IMR-90 (cell line): ENCODE data around the gene TPGS2. TPM values are rescaled to one million over a fixed set of nuclear protein-coding genes. Genes with fewer than 3 reads are reported as not detected.

Experiments used
- ATAC-seq: fragments of 200-7000 bp; cut with Tn5 transposase; 2 replicates; pipeline ENCODE4 v1.9.1; 2020; ENCODE audit warnings: low read depth, mild to moderate bottlenecking, moderate library complexity
- BruUV-seq: library from RNA; stranded (reverse); fragments of 400-500 nt; replicated peaks from 2 replicates; lab custom pipeline; 2021; lab: Mats Ljungman, UMichigan
- CTCF ChIA-PET: fragments of 300-600 bp; formaldehyde crosslinking; extraction: SDS; loops from one replicate; lab custom pipeline; 2021; ENCODE audit warnings: antibody characterized with exemption; lab: Yijun Ruan, JAX
- POLR2A ChIA-PET: fragments of 300-600 bp; sonication (Branson Sonifier 250); formaldehyde crosslinking; loops from one replicate; lab custom pipeline; 2022; ENCODE audit warnings: antibody characterized with exemption; ENCODE audit not compliant: unreplicated experiment; lab: Charles Lee
- DNase-seq: peaks from one replicate; pipeline ENCODE4 v3.0.0; 2013
- H2AFZ ChIP-seq: replicated peaks from 2 replicates; pipeline ENCODE3; 2013; ENCODE audit warnings: low read length, mild to moderate bottlenecking; ENCODE audit not compliant: poor library complexity
- H2AK5ac ChIP-seq: 2 replicates; pipeline ENCODE4 v1.6.1; 2013; ENCODE audit warnings: low read depth, low read length, inconsistent platforms
- H2AK9ac ChIP-seq: replicated peaks from 2 replicates; pipeline ENCODE3; 2013; ENCODE audit warnings: mild to moderate bottlenecking, low read depth, low read length, moderate library complexity; ENCODE audit not compliant: poor library complexity
- H2BK120ac ChIP-seq: 2 replicates; pipeline ENCODE4 v1.6.1; 2013; ENCODE audit warnings: low read depth, low read length, inconsistent platforms
- H2BK15ac ChIP-seq: 3 replicates; pipeline ENCODE4 v1.6.1; 2013; ENCODE audit warnings: low read depth, low read length, inconsistent platforms
- H2BK20ac ChIP-seq: 2 replicates; pipeline ENCODE4 v1.6.1; 2013; ENCODE audit warnings: low read depth, mild to moderate bottlenecking, inconsistent platforms, low read length, moderate library complexity
- H2BK5ac ChIP-seq: 2 replicates; pipeline ENCODE4 v1.6.1; 2013; ENCODE audit warnings: mild to moderate bottlenecking, low read depth, low read length, inconsistent platforms; ENCODE audit not compliant: poor library complexity, severe bottlenecking
- H3K14ac ChIP-seq: replicated peaks from 2 replicates; pipeline ENCODE4 v1.6.1; 2013; ENCODE audit warnings: low read depth, low read length, inconsistent platforms
- H3K18ac ChIP-seq: 2 replicates; pipeline ENCODE4 v1.6.1; 2013; ENCODE audit warnings: low read depth, low read length, control low read depth
- H3K23ac ChIP-seq: 2 replicates; pipeline ENCODE4 v1.6.1; 2013; ENCODE audit warnings: low read depth, low read length, inconsistent platforms
- H3K27ac ChIP-seq: 2 replicates; pipeline ENCODE4 v1.5.1; 2013; ENCODE audit warnings: mild to moderate bottlenecking, control low read depth, low read length; ENCODE audit not compliant: insufficient read depth
- H3K27me3 ChIP-seq: 2 replicates; pipeline ENCODE4 v1.6.1; 2013; ENCODE audit warnings: low read length; ENCODE audit not compliant: control insufficient read depth, insufficient read depth
- H3K36me3 ChIP-seq: 2 replicates; pipeline ENCODE4 v1.6.1; 2013; ENCODE audit warnings: low read length, mixed read lengths; ENCODE audit not compliant: control insufficient read depth, insufficient read depth
- H3K4ac ChIP-seq: 2 replicates; pipeline ENCODE4 v1.6.1; 2013; ENCODE audit warnings: low read depth, low read length, inconsistent platforms
- H3K4me1 ChIP-seq: 2 replicates; pipeline ENCODE4 v1.6.1; 2013; ENCODE audit warnings: low read length, mixed read lengths; ENCODE audit not compliant: control insufficient read depth, insufficient read depth
- H3K4me2 ChIP-seq: 2 replicates; pipeline ENCODE4 v1.6.1; 2013; ENCODE audit warnings: low read depth, mild to moderate bottlenecking, control low read depth, low read length, moderate library complexity
- H3K4me3 ChIP-seq: 2 replicates; pipeline ENCODE4 v1.5.1; 2013; ENCODE audit warnings: low read depth, mild to moderate bottlenecking, control low read depth, low read length, moderate library complexity; ENCODE audit not compliant: insufficient read depth
- H3K56ac ChIP-seq: 2 replicates; pipeline ENCODE4 v1.6.1; 2013; ENCODE audit warnings: low read length, inconsistent platforms; ENCODE audit not compliant: insufficient read depth; ENCODE audit errors: extremely low read depth
- H3K79me1 ChIP-seq, 2 experiments: 2 replicates each; pipeline ENCODE4 v1.6.1; 2013; ENCODE audit warnings: low read length in 2 of 2, inconsistent platforms in 1 of 2, low read depth in 1 of 2
- H3K9ac ChIP-seq: 2 replicates; pipeline ENCODE4 v1.6.1; 2013; ENCODE audit warnings: low read depth, low read length, control low read depth
- H3K9me1 ChIP-seq: 2 replicates; pipeline ENCODE4 v1.6.1; 2013; ENCODE audit warnings: low read length, inconsistent platforms; ENCODE audit not compliant: insufficient read depth
- H3K9me3 ChIP-seq: 2 replicates; pipeline ENCODE4 v1.6.1; 2013; ENCODE audit warnings: low read length; ENCODE audit not compliant: control insufficient read depth, insufficient read depth
- H4K20me1 ChIP-seq: 2 replicates; pipeline ENCODE4 v1.6.1; 2013; ENCODE audit warnings: low read length, inconsistent platforms; ENCODE audit not compliant: insufficient read depth
- H4K5ac ChIP-seq: 2 replicates; pipeline ENCODE4 v1.6.1; 2013; ENCODE audit warnings: mild to moderate bottlenecking, low read depth, low read length, control low read depth
- H4K8ac ChIP-seq, 2 experiments: 2 replicates each; pipeline ENCODE4 v1.6.1; 2013; ENCODE audit warnings: low read depth in 2 of 2, low read length in 2 of 2, control low read depth in 1 of 2, inconsistent platforms in 1 of 2
- H4K91ac ChIP-seq: 2 replicates; pipeline ENCODE4 v1.6.1; 2013; ENCODE audit warnings: low read depth, low read length, inconsistent platforms; ENCODE audit not compliant: insufficient read depth
- CEBPB ChIP-seq: IDR thresholded peaks from 2 replicates; pipeline ENCODE4 v1.6.1; 2012; ENCODE audit warnings: low read depth, low read length, improper control_type of control experiment
- CHD1 ChIP-seq: IDR thresholded peaks from 2 replicates; pipeline ENCODE4 v1.6.1; 2012; ENCODE audit warnings: low read depth, low read length, improper control_type of control experiment
- MAFK ChIP-seq: IDR thresholded peaks from 2 replicates; pipeline ENCODE4 v1.6.1; 2012; ENCODE audit warnings: low read depth, low read length, improper control_type of control experiment
- MAZ ChIP-seq: IDR thresholded peaks from 2 replicates; pipeline ENCODE4 v1.6.1; 2012; ENCODE audit warnings: low read depth, mild to moderate bottlenecking, low read length, improper control_type of control experiment, moderate library complexity, borderline replicate concordance
- NFE2L2 ChIP-seq: fragments of 150-350 bp; IDR thresholded peaks from 2 replicates; pipeline ENCODE4 v1.6.1; 2016; ENCODE audit warnings: low read depth, mild to moderate bottlenecking, low read length
- RAD21 ChIP-seq: IDR thresholded peaks from 2 replicates; pipeline ENCODE4 v1.6.1; 2012; ENCODE audit warnings: low read length, improper control_type of control experiment
- RCOR1 ChIP-seq: IDR thresholded peaks from 2 replicates; pipeline ENCODE4 v1.6.1; 2012; ENCODE audit warnings: mild to moderate bottlenecking, low read length, improper control_type of control experiment; ENCODE audit not compliant: insufficient replicate concordance
- RFX5 ChIP-seq: IDR thresholded peaks from 2 replicates; pipeline ENCODE4 v1.8.0; 2012; ENCODE audit warnings: low read depth, mild to moderate bottlenecking, low read length, moderate library complexity
- SMC3 ChIP-seq: fragments of 150-350 bp; IDR thresholded peaks from 2 replicates; pipeline ENCODE4 v1.6.1; 2016; ENCODE audit warnings: low read depth, mild to moderate bottlenecking, antibody characterized with exemption, low read length, moderate library complexity
- WGBS, 2 experiments: methylation state at CpG; one replicate each; pipeline versions ENCODE4 v1.1.5 to v1.1.7; 2013; ENCODE audit warnings: missing lambda C conversion rate in 2 of 2; ENCODE audit not compliant: insufficient read length in 1 of 2; ENCODE audit errors: extremely low coverage in 2 of 2; 5-methylcytosine and 5-hydroxymethylcytosine counted together
- dilution Hi-C: fragments of 300-500 bp; cut with HindIII; formaldehyde crosslinking; loops from one replicate; pipeline ENCODE4 v1.14.3; 2018; ENCODE audit warnings: low sequenced_read_pairs; ENCODE audit not compliant: unreplicated experiment
- in situ Hi-C: fragments of 300-500 bp; cut with MboI; formaldehyde crosslinking; loops from 3 replicates; pipeline ENCODE4 v1.14.3; 2019; ENCODE audit warnings: low sequenced_read_pairs, inconsistent platforms, mixed read lengths
- intact Hi-C: fragments of 100-400 bp; cut with micrococcal nuclease; formaldehyde crosslinking; loops from 2 replicates; pipeline ENCODE4 v1.10.0; 2022
- polyA plus RNA-seq, 3 experiments: library from polyadenylated mRNA; depleted of rRNA; stranded (reverse); fragments of >200 nt; gene quantifications; 2 replicates each; pipeline ENCODE4 v1.2.3, GENCODE V29; 2012; ENCODE audit warnings: low replicate concordance in 1 of 3
- total RNA-seq: library from RNA; depleted of rRNA; stranded (reverse); fragments of >200 nt; gene quantifications from 2 replicates; pipeline ENCODE4 v1.2.3, GENCODE V29; 2012
- TF ChIP-seq, protein P1 (sequence below): fragments of 150-350 bp; IDR thresholded peaks from 2 replicates; pipeline ENCODE4 v1.6.1; 2017; ENCODE audit warnings: mild to moderate bottlenecking, antibody characterized with exemption, low read length, low read depth
- TF ChIP-seq, protein P2 (sequence below): conservative IDR thresholded peaks from 2 replicates; pipeline ENCODE4 v1.5.1; 2012; ENCODE audit warnings: mild to moderate bottlenecking, low read depth, low read length, improper control_type of control experiment

TPGS2 gene
- total and polyA plus RNA-seq, 2 of the 4 experiments (the other 2 are of a cell fraction), result 201 to 294 TPM

DNA sequence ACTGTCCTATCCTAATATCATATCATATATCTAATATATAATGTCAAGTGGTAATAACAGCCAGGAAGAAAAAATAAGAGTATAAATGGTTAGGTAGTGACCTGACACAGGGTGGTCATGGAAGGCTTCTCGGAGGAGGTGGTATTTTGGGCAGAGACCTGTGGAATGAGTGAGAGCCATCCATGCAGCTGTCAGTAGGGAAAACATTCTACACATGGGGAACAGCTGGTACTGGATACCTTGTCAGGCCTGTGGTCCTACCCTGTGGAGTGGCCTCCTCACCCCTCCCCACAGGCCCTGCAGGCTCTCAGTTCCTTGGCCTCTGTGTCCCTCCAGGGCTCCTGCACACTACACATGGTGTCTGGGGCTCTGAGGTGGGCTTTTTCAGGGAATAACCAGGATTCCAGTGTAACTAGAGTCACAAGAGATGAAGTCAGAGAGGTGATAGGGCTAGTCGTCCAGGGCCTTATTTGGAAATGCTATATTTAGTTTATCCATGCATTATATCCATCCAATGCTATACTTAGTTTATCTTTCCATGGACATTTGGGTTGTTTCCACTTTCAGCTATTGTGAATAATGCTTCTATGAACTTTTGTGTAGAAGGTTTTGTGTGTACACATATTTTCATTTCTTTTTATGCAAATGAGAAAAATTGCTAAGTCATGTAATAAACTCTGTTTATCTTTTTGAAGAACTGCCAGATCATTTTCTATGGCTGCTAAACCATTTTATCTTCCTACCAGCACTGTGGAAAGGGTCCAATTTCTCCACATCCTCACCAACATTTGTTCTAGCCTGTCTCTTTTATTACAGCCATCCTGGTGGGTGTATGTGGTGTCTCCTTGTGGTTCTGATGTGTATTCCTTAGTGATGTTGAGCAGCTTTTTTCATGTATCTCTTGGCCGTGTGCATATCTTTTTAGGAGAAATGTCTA, 75.6 kb downstream of the TPGS2 start:
- Histone ChIP-seq H2BK120ac (peak overlapping the region; percentile 73), H4K8ac (peak overlapping the region; percentile 37 to 60; a peak in 3 of 4 replicates), H2BK15ac (peak overlapping the region; percentile 49; the same call in 1 of the 3 replicates), H4K91ac (peak overlapping the region; percentile 74), H3K9me3 (no peaks in the 10 kb centered on the region), H2AK9ac (peak overlapping the region; percentile 66), H3K4me2 (peak overlapping the region; percentile 19; the same call in 1 of the 2 replicates), H2AK5ac (no peak overlapping the region; the same call in 1 of the 2 replicates), H3K9me1 (peaks cover 12% of the 10 kb centered on the region), H3K4me1 (peaks cover 16% of the 10 kb centered on the region), H3K18ac (peak overlapping the region; percentile 87), H3K23ac (peak overlapping the region; percentile 75; the same call in 1 of the 2 replicates), H4K20me1 (no peaks in the 10 kb centered on the region), H2AFZ (peak overlapping the region; percentile 60), H3K79me1 (no peaks in the 10 kb centered on the region), H4K5ac (peak overlapping the region; percentile 86), H3K56ac (no peak overlapping the region), H3K9ac (no peak overlapping the region; the same call in 1 of the 2 replicates), H3K4me3 (no peak overlapping the region), H3K27me3 (no peaks in the 10 kb centered on the region), H3K14ac (peak overlapping the region; percentile 80), H3K36me3 (no peaks in the 10 kb centered on the region), H2BK20ac (peak overlapping the region; percentile 72; the same call in 1 of the 2 replicates), H2BK5ac (peak overlapping the region; percentile 75), H3K27ac (peak overlapping the region; percentile 38; the same call in 1 of the 2 replicates), H3K4ac (peak overlapping the region; percentile 79)
- in situ Hi-C loops, result loop anchor here (10.0 kb wide), 1 partner anchor 468 kb away; no protein-coding TSS in a partner anchor
- TF ChIP-seq, protein P1, sequence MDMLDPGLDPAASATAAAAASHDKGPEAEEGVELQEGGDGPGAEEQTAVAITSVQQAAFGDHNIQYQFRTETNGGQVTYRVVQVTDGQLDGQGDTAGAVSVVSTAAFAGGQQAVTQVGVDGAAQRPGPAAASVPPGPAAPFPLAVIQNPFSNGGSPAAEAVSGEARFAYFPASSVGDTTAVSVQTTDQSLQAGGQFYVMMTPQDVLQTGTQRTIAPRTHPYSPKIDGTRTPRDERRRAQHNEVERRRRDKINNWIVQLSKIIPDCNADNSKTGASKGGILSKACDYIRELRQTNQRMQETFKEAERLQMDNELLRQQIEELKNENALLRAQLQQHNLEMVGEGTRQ, result no peak
- TF ChIP-seq MAFK (peak; percentile 32; the same call in 1 of the 2 replicates), CEBPB (no peak), RCOR1 (no peak), NFE2L2 (peak; percentile 73; the same call in 1 of the 2 replicates), RFX5 (no peak), MAZ (no peak), RAD21 (peak; percentile 30), SMC3 (no peak), CHD1 (no peak)
- TF ChIP-seq, protein P2, sequence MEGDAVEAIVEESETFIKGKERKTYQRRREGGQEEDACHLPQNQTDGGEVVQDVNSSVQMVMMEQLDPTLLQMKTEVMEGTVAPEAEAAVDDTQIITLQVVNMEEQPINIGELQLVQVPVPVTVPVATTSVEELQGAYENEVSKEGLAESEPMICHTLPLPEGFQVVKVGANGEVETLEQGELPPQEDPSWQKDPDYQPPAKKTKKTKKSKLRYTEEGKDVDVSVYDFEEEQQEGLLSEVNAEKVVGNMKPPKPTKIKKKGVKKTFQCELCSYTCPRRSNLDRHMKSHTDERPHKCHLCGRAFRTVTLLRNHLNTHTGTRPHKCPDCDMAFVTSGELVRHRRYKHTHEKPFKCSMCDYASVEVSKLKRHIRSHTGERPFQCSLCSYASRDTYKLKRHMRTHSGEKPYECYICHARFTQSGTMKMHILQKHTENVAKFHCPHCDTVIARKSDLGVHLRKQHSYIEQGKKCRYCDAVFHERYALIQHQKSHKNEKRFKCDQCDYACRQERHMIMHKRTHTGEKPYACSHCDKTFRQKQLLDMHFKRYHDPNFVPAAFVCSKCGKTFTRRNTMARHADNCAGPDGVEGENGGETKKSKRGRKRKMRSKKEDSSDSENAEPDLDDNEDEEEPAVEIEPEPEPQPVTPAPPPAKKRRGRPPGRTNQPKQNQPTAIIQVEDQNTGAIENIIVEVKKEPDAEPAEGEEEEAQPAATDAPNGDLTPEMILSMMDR, result peak; percentile 19; the same call in 1 of the 2 replicates
- CTCF ChIA-PET, result no interaction called here
- peak; percentile 13; the same call in 1 of the 2 replicates for ATAC-seq
- DNase-seq, result peak; percentile 49
- intact Hi-C loops, result loop anchor here (1.0 to 10.0 kb wide), 3 partner anchors 338 to 998 kb away; partner anchors contain the start of gene FHOD3
- dilution Hi-C loops, result no loop called here
- BruUV-seq, result no TSS peak
- POLR2A ChIA-PET, result no interaction called here
- no CpG with 5 or more reads among the region's 3 CpGs for WGBS, 2 experiments
